Caki2 (cell line): ENCODE data around the gene GJD2. TPM values are rescaled to one million over a fixed set of nuclear protein-coding genes. Genes with fewer than 3 reads are reported as not detected.
A peak's percentile ranks its signal among the peaks of the same experiment; 100 is the strongest.

Source experiments
- DNase-seq: peaks from one replicate; pipeline ENCODE4 v3.0.0-alpha.2; 2015; ENCODE audit warnings: low read depth
- in situ Hi-C: cut with HindIII; loops from 2 replicates; pipeline ENCODE4 v1.10.0; 2016; ENCODE audit warnings: low sequenced_read_pairs, low pct_unique_long_range_greater_than_20kb, mixed read lengths
- total RNA-seq: library from RNA; depleted of rRNA; stranded (reverse); fragments of >200 nt; shearing (Covaris generic); gene quantifications from 2 replicates; pipeline ENCODE4 v1.2.3, GENCODE V29; 2014; ENCODE audit warnings: low replicate concordance; rRNA removed

The GJD2 gene
- total RNA-seq: not detected in 2 replicates

GRCh38 chr15:34754674-34755418 lies at the start of gene GJD2:
Gene GJD2 (minus strand): TSS chr15:34754998. CDS start chr15:34754488, 510 bp downstream.
- in situ Hi-C loops: no loop called here
- no peak for DNase-seq

DNA sequence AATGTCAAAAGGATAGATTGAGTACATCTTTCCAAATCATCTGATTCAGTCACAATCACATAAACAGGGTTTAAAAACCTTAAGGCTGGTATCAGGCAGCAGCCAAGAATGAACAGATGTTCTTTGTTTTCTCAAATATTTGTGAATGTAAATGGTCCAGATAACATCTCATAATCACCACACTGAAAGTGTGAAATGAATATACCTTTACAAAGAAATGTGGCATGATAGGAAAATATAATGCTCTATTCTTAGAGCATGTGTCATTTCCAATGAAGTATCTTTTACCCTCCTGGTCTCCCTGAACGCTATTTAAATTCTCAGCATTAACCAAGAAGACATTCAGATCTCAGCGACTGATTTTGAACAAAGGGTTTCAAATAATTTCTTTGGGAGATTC lies 49.3 kb upstream of the GJD2 start:
- no peak for DNase-seq
- in situ Hi-C loops: no loop called here

- no peak for DNase-seq
- in situ Hi-C loops: no loop called here
Measured at GRCh38 chr15:34802803-34803750, 48.3 kb upstream of the GJD2 start.

DNA sequence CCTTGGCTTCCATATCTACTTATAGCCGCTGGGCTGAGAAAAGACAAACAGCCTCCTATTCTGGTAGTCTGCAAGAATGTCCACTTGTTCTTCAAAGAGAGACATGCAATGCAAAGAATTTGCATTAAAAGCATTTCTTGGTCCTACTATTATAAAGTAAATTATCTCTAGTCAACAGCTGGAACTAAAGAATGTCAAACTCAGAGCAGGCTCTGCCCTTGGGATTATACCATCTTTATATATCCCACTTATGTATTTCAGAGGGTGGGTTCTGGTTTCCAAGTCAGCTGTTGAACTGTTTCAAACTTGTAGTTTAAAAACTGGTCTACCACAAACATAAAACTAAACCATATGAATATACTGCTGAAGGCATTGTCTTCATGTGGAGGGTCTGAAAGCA lies 47.6 kb upstream of the GJD2 start:
- DNase-seq: no peak
- in situ Hi-C loops: no loop called here

- in situ Hi-C loops: no loop called here
- no peak for DNase-seq
Measured at GRCh38 chr15:34799149-34800101, 44.6 kb upstream of the GJD2 start.

- DNase-seq: no peak
- in situ Hi-C loops: no loop called here
Measured at GRCh38 chr15:34796847-34797435, 42.1 kb upstream of the GJD2 start.

DNA sequence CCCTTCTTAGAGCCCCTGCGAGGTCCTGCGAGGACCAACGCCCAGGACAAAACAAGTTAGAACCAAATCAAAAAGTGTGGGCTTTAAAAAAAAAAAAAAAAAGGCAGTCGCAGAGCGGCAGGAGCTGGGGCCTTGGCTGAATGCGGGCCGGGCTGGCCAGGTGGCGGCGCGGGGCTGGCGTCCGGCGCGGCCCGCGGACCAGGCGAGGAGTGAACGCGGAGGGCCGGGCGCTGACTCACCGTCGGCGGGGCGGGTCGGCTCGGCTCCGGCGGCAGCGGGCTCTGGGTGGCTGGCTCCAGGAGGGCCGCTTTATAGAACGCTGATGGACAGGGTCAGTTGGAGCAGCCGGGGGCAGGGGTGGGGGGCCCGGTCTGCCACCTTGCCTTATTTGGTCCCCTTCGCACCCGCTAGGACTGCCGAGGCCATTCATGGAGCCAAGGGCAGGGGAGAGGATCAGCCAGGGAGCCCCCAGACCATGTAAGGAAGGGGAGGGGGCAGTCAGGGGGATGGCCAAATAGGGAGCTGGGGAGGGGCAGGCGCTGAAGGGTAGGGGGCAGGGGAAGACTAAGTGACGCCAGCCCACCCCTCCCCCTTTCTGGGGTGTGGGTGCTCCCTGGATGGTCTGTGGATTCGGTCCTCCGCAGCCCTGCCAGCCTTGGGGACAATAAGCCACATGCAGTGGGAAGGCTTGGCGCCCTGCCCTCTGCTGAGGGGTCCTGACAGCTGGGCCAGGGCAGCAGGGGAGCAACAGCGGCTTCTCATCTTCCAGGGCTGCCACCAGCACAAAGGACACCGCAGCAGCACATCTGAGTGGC lies 40.7 kb upstream of the GJD2 start, which contains the start of gene ACTC1:
Gene ACTC1 (minus strand): TSS at position 283 of the 815 bp plus-strand sequence. CDS start 741 bp downstream, outside the sequence.
- in situ Hi-C loops: no loop called here
- DNase-seq: peak; percentile 15

- no peak for DNase-seq
- in situ Hi-C loops: no loop called here
Measured at GRCh38 chr15:34794590-34795206, 39.9 kb upstream of the GJD2 start.

GRCh38 chr15:34793901-34794300 lies 39.1 kb upstream of the GJD2 start:
- in situ Hi-C loops: no loop called here
- DNase-seq: no peak

GRCh38 chr15:34793071-34793470 lies 38.3 kb upstream of the GJD2 start:
- in situ Hi-C loops: no loop called here
- no peak for DNase-seq

DNA sequence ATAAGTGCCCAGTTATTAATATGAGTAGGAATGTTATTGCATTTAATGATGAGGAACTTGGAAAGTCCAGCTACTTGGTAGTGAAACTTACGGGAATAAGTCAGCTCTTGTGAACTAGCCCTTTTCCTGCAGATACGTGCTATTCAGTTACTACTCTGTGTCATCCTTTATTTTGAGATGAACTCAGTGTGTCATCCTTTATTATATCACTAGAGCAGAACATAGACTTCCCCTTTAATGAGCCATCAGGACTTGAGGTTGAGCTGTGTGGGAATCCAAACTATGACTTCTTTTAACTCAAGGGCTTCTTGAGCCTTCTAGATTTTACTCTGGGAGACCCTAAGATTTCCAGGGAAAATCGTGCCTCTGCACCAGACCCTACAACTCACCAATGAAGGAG lies 36.9 kb upstream of the GJD2 start:
- DNase-seq: no peak
- in situ Hi-C loops: no loop called here

DNA sequence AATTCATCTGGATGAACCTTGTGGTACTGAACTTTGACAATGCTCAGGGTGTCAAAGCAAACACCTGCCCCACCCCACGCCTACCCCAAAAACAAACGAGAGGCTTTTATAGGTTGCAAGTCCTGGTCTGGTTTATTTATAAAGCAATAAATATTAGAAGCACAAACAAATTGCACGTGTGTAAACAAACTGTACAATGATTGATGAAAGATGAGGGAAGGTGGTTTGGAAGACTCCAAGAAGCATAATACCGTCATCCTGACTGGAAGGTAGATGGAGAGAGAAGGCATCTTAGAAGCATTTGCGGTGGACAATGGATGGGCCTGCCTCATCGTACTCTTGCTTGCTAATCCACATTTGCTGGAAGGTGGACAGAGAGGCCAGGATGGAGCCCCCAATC lies 35.3 kb upstream of the GJD2 start:
- in situ Hi-C loops: no loop called here
- no peak for DNase-seq

- DNase-seq: no peak
- in situ Hi-C loops: no loop called here
Measured at GRCh38 chr15:34789326-34789725, 34.5 kb upstream of the GJD2 start.

DNA sequence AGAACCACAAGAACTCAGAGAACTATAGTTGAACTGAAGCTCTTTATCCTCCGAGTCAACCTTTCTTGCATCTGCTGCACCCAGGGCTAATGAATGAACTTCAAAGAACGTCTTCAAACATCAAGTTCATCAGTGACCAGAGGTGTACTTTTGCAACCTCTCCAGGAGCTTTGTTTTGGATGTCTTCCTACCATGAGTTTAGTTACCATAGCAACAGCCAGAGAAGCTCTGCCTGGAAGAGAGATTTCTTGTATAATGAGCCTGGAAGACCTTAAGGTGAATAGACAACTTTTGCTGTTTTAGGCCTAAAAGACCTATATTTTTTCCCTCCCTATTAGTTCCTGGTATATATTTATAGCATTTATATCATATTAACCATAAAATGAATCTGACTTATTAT lies 31.4 kb upstream of the GJD2 start:
- in situ Hi-C loops: no loop called here
- no peak for DNase-seq

- in situ Hi-C loops: no loop called here
- no peak for DNase-seq
Measured at GRCh38 chr15:34783991-34784390, 29.2 kb upstream of the GJD2 start.

DNA sequence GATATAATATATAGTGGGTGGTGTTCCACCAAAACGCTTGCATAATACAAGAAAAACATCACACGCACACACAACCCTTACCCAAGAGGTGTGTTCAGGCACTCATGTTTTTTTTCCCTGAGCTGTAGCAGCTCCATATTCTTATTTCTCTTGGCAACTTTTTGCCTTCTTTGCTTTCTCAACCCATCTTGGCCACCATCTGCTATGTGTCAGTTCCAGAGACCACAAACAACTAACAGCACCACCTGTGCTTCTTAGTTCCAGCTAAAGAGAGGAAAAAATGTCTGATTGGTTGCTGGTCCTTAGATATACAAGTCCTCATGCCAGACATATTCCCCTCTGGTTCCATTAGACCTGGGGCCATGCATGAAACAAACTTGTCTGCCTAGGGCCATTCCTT lies 28.6 kb upstream of the GJD2 start:
- in situ Hi-C loops: no loop called here

GRCh38 chr15:34782901-34783300 lies 28.1 kb upstream of the GJD2 start:
- in situ Hi-C loops: no loop called here
- no peak for DNase-seq

More for the DNA sequence above, 28.6 kb upstream of the GJD2 start:
- no peak for DNase-seq
